ENCODE measurements around the gene EEF2.

Gene EEF2

GRCh38 chr19:3983936-3984583 is 1.2 kb downstream of the EEF2 start:
- no peak for DNase-seq

GRCh38 chr19:3983542-3983914 is 1.7 kb downstream of the EEF2 start:
- DNase-seq: no peak

- DNase-seq: no peak
Observed at GRCh38 chr19:3982701-3983541, 2.3 kb downstream of the EEF2 start.

- DNase-seq: no peak
Observed at GRCh38 chr19:3981736-3982681, 3.3 kb downstream of the EEF2 start.

- DNase-seq: no peak
Observed at GRCh38 chr19:3981373-3981735, 3.9 kb downstream of the EEF2 start.

- DNase-seq: no peak
Observed at GRCh38 chr19:3980353-3981251, 4.7 kb downstream of the EEF2 start.

- DNase-seq: no peak
Observed at GRCh38 chr19:3979674-3980352, 5.5 kb downstream of the EEF2 start.

- no peak for DNase-seq
Observed at GRCh38 chr19:3979289-3979673, 6.0 kb downstream of the EEF2 start.

- no peak for DNase-seq
Observed at GRCh38 chr19:3978145-3978544, 7.1 kb downstream of the EEF2 start.

GRCh38 chr19:3977242-3978143 is 7.8 kb downstream of the EEF2 start:
- no peak for DNase-seq

GRCh38 chr19:3976495-3977241 is 8.6 kb downstream of the EEF2 start:
- DNase-seq: no peak

GRCh38 chr19:3975637-3976087 is 9.6 kb downstream of the EEF2 start:
- DNase-seq: no peak

- DNase-seq: no peak
Observed at GRCh38 chr19:3975144-3975543, 10.1 kb downstream of the EEF2 start.

GRCh38 chr19:3970808-3971598 is 14.3 kb downstream of the EEF2 start, which contains the start of gene DAPK3:
Gene DAPK3 (minus strand): TSS chr19:3971099. CDS start chr19:3969735, 1,364 bp downstream.
- peak; percentile 98 for DNase-seq

GRCh38 chr19:3970313-3970807 is 14.9 kb downstream of the EEF2 start:
- DNase-seq: no peak

GRCh38 chr19:3969435-3970312 is 15.6 kb downstream of the EEF2 start:
- DNase-seq: no peak

All from midbrain (tissue), 1 donor.